ENCODE data around the gene PCSK7. TPM values are rescaled to one million over a fixed set of nuclear protein-coding genes. Genes with fewer than 3 reads are reported as not detected.
A peak's percentile ranks its signal among the peaks of the same experiment; 100 is the strongest.

The PCSK7 gene
- polyA plus RNA-seq, 4 donors, result 18.7 to 36.1 (median 21.4) TPM

- peak; percentile 50 to 84 (median 77) for DNase-seq (ENCODE audit: low read depth in 4 of 4, low spot score in 3 of 4)
These were observed 412 bp upstream of the PCSK7 start, which contains the start of gene RNF214 for GRCh38 chr11:117232092-117232878. Gene RNF214, plus strand, starts transcription at chr11:117232671. Its CDS starts 1,602 bp downstream, at chr11:117234273.

- DNase-seq (ENCODE audit: low read depth in 4 of 4, low spot score in 3 of 4), result no peak
These were observed 653 bp downstream of the PCSK7 start for GRCh38 chr11:117230999-117231841.

DNA sequence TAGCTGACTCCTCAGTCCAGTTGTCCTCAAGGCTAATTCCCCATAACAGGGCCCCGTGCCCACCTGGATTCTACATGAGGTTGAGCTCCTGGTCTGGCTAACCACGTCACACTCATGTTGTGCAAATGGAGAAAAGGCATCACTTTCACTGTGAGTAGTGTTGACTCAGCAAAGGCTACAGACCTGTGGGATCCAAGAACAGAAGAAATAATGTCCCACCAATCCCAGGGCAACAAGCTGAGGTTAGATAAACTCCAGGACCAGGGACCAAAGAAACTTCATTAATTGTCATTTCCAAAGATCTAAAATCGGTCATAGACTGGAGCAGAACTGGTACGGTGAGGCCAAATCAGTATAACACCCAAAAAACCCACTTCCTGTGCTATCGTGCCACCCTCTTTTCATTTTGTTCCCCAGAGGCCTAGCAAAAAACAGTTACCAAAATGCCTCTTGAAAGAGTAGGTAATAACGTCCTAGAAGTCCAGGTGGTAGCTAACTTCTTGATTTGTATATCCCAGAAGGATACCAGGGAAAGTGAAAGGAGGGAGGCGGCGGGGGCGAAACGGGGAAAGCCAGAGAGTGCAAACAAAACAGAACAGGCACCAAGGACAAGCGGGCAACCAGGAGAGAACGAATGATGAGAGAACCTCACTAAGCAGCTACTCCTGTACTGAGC, 1.4 kb downstream of the PCSK7 start:
- no peak for DNase-seq (ENCODE audit: low read depth in 4 of 4, low spot score in 3 of 4)

DNA sequence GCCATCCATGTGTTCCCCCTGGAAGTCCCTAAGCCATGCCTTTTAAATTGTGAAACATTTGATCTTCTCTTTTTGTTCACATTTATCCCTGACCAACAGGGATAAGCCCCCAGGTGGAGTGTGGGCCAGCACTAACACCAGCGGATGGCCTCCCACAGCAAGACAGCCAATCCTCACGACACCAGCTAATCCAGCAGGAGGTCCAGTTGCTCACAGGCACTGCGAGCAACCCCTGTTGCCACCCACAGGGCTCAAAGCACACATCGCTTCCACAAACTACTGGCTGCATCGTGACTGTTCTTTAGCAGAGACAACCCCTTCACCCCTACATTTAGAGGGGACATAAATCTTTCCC, 2.0 kb downstream of the PCSK7 start:
- no peak for DNase-seq (ENCODE audit: low read depth in 4 of 4, low spot score in 3 of 4)

DNA sequence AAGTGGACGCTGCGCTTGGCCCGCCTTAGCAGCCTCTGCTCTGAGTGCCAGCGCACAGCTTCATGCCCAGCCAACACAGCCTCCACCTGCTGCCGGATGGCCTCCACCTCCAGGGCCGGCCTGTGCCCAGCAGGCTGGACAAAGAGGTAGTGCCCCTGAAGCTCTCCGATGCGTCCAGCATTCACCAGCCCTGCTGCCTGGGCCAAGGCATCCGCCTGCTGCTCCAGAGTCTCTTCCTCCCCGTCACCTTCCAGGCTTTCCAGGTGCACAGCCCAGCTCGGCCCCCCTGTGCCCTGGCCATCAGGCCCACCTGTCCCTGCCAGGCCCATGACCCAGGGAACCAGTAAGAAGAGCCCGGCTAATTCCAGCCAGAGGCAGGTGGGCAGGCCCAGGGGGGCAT, 2.5 kb downstream of the PCSK7 start:
- no peak for DNase-seq (ENCODE audit: low read depth in 4 of 4, low spot score in 3 of 4)

DNA sequence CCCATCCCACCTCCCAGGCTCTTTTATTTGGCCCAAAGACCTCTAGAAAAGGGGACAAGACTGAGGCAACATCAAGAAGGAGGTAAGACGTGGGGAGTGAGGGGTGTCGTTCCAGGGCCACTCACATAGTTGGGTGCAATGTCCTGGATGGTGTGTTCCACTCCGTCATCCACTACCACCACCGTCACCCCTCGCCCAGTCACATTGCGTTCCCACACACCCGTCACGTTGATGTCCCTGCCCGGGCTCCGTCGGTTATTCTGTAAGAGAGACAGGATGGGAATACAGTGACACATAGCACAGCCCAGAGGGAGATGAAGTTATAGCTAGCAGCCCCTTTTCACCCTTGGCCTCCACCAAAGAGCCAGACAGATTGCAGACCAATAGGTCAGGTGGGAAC, 3.8 kb downstream of the PCSK7 start:
- no peak for DNase-seq (ENCODE audit: low read depth in 4 of 4, low spot score in 3 of 4)

DNA sequence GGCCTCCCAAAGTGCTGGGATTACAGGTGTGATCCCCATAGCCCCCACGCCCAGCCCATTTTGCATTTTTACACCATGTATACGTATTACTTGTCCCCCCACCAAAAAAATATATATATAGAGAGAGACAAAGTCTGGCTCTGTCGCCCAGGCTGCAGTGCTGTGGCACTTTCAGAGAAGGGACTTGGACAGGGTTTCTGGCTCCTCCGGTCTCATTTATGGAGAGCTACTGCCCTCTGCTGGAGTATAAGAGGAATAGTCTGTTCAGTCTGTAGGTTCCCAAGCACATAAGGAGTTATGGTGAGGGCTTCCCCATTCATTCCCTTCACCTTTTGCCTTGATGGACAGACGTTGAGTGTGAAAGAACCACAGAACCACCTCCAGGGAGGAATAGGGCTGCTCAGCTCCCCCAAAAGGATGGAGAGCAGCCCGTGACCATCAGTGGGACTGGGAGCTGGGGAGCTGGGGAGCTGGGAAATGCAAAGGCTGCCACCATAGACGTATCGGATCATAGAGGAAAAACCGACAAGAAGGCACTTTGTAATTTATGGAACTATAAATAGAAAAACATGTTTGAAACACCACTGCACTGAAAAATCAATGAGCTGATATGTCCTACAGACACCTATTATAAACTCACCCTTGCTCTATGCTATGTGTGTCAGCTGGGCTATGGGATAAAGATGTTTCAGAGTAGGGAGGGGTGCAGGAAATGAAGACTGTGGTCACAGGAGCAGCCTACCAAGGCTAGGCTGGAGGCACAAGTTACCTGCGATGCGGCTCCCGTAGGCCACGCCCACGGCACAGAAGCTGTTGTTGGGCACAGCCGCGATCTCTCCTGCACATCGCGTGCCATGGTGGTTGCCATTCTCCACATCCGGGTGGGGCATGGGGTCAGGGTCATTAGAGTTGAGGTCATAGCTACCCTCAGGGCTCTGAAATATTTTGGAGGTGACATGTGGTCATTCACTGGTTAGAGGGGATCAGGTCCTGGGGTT, 5.2 kb downstream of the PCSK7 start:
- peak in 3 of 4 donors; percentile 59 to 75 (median 69) for DNase-seq (ENCODE audit: low read depth in 4 of 4, low spot score in 3 of 4)

- DNase-seq (ENCODE audit: low read depth in 4 of 4, low spot score in 3 of 4), result no peak
These were observed 6.2 kb downstream of the PCSK7 start for GRCh38 chr11:117225553-117226170.

DNA sequence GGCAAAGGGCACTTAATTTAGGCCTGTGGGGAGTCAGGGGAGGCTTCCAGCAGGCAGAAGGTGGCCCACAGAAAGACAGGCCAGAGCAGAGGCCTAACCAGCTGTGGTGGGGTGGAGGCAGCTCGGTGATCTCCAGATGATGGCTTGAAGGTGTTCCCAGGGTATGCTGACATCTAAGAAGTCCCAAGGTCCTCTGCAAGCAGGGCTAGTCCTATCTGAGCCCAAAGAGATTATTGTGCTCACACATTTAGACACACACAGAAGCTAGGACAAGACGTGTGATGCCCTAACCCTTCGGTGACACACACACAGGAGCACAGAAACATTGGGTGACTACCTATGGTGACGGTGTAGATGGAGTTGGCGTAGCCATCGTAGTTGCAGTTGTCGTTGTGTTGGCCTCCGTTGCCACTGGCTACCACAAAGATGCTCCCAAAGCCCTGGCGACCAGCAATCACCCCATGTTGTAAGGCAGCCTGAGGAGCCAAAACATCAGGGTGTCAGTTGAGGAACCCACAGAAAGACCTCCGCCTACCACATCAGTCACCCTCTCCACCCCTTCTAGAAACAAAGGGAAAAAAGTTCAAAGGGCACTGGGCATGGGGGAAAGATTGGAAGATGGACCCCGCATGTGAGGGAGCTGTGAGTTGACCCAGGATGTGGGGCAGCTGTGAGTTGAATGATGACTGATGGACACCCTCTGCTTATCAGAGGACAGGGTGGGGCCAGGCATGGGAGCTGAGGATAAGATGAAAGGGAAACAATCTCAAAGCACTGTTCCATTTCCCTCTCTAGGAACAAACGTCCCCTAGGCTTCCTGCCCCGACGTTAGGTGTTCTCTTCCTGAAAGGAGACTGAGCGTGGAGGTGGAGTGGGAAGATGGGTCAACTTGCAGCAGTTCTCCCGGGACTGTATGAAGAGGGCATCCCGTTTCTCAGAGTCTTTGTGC, 7.9 kb downstream of the PCSK7 start:
- DNase-seq (ENCODE audit: low read depth in 4 of 4, low spot score in 3 of 4), result no peak

DNA sequence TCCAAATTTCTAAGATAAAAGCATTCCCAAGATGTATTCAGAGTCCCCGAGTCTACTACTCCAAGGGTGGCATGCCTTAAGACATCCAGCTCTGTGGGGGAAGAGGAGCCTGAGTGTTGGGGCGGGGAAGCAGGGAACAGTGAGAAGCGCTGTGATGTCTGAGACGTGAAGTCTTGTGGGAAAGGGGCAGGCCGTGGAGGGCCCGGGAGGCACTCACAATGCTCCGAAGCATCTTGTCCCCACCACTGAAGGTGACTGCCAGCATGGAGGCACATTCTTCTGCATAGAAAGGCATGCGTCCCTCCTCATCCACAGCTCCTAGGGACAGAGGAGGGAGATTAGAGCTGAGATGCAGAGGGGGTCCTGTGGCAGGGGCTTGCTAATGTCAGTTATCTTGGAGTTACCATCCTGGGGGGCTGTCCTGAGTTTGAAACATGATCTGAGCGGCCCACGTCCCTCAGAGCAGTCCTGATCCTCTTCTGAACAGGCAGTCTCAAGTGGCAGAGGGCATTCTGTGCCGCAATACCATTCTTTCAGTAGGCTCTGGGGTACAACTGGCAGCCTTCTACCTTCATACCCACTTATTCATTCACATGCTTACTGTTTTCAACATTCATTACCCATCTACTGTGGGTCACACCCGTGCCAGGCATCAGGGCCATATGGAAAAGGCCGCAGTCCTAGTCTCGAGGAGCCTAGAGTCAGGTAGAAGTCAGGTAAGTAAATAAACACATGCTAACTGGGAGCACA, 8.7 kb downstream of the PCSK7 start:
- DNase-seq (ENCODE audit: low read depth in 4 of 4, low spot score in 3 of 4), result no peak

DNA sequence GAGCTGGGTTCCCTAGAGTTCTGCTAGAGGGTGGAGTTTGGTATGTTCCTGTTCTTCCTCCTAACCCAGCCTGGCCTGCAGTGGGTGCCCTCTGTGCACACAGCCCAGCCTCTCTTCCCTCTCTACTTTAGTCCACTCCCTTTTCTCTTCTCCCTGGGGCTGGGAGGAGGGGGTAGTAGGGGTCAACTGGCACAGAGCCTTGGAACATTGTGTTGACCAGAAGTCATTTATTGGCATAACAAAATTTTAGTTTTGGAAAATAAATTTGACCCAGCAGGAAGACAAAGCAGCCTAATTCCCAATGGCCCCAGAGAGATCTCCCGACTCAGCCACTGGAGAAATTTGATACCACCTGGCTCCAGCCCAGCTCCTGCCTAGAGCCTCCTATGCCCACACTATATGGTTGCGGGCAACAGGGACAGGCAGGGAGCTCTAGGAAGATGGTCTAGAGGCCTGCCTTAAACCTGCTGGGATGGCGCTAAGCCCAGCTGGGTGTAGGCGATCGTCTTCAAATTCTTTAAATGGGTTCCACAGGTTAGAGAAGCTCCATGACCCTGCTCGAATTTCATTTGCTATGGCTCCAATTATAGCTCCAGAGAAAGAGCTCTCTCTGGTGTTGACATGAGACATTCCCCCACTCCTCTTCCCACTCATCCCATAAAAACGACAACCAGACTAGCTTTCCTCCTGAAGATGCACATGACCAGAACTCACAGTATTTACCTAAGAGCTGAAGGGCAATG, 9.9 kb downstream of the PCSK7 start:
- DNase-seq (ENCODE audit: low read depth in 4 of 4, low spot score in 3 of 4), result no peak

GRCh38 chr11:117220999-117221774, 10.7 kb downstream of the PCSK7 start:
- DNase-seq (ENCODE audit: low read depth in 4 of 4, low spot score in 3 of 4), result no peak

DNA sequence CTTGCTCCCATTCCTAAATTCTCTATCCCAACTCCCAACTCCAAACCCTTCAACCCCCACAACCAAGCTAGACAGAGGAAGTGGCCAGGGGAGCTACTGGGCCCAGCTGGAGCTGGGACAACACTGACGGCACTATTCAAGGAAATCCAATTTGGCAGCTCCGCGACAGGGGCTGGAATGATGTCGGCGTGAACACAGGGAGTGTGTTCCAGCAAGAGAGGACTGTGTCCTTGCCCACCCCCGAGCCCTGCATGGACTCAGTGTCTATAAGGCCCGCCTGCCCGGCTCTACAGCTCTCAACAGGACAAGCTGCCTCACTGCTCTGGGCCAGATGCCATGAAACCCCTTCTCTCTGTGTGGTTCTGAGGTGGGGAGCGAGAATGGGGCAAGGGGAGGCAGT, 11.3 kb downstream of the PCSK7 start:
- no peak for DNase-seq (ENCODE audit: low read depth in 4 of 4, low spot score in 3 of 4)

GRCh38 chr11:117219995-117220394, 11.9 kb downstream of the PCSK7 start:
- DNase-seq (ENCODE audit: low read depth in 4 of 4, low spot score in 3 of 4), result no peak

GRCh38 chr11:117219455-117219854, 12.4 kb downstream of the PCSK7 start:
- DNase-seq (ENCODE audit: low read depth in 4 of 4, low spot score in 3 of 4), result no peak

DNA sequence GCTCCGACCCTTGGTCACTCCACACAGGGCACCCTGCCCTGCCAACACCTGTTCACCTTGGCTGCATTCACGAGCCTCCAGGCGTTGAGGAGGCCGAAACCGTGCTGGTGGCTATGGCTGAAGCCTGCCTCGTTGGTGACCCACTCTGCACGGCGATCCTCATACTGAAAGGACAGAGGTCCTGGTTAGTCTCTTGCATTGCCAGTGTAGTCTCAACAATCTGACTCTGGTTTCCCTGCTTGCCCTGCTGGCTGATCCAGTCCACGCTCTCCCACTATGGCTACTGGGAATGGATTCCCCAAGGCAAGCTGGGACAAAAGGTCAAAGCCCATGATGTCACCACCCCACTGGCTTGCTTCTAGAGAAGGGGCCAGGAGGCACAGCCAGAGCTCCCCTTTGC, 12.9 kb downstream of the PCSK7 start:
- no peak for DNase-seq (ENCODE audit: low read depth in 4 of 4, low spot score in 3 of 4)

Measured in left renal pelvis (tissue), 4 donors.